Measurements from ENCODE around the gene PRDX2.

DNA sequence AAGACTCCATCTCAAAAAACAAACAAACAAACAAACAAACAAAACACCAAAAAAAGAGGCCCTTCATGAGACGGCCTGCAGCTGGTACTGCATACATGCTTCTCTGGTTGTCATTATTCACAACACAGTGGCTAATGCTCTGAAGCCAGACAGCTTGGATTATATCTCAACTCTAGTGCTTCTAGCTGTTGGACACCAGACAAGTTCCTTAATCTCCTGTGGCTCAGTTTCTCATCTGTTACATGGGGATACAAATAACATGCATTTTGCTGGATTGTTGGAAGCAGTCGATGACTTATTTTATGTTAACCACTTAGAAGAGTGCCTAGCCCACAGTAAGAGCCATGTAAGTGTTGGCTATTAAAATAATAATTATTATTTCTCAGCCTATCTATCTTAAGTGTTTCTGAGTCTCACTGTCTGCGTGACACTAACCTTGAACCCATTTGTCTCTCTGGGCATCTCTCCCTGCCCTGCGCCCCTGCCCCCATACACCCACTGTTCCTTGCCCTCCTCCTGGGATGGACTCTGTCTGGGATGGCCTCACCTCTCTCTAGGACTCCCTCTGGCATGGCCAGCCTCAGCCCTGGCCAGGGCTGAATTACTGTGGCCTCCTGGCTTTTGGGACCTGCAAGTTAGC, 13.4 kb downstream of the PRDX2 start:
- TF ChIP-seq SUZ12 (IDR thresholded peaks at IDR 0.05; ENCODE audit: extremely low read depth, insufficient read depth, insufficient read length) (no peak), YY1 (IDR thresholded peaks at IDR 0.05; ENCODE audit: insufficient read depth, insufficient read length) (no peak)

All from NT2/D1 (cell line).